Measurements from ENCODE around the gene CPA4.

The CPA4 gene

DNA sequence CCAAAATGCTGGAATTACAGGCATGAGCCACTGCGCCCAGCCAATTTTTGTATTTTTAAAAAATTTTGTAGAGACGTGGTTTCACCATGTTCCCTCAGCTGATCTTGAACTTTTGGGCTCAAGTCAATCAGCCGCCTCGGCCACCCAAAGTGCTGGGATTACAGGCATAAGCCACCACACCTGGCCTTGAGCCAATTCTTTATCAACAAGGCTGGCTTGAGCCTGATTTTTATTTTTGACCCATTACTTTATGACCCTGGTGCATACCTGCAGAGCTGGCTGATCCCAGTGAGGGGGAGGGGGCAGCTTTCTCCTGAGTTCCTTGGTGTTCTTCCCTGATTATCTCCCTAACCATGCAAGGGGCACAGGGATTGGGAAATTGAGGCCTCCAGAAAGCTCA is 71.5 kb downstream of the CPA4 start:
- no peak for DNase-seq (ENCODE audit: low read depth in 2 of 2)

DNA sequence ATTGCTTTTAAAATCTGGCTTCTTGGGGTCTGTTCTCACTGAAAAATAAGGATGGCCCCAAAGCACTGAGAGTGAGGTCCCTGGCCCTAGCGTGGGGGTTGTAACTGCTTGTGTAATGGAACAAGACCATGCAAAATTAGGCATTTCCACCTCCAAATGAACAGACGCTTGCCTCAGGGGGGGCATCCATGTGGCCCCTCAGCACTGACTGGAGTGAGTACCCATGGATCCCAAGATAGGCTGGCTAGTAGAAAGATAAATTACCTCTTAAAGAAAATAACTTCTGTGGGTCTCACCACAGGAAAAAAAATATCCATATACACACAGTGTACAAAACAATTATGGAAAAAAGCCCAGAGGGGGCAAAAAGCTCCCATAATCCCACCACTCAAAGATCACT is 72.1 kb downstream of the CPA4 start:
- no peak for DNase-seq (ENCODE audit: low read depth in 2 of 2)

DNA sequence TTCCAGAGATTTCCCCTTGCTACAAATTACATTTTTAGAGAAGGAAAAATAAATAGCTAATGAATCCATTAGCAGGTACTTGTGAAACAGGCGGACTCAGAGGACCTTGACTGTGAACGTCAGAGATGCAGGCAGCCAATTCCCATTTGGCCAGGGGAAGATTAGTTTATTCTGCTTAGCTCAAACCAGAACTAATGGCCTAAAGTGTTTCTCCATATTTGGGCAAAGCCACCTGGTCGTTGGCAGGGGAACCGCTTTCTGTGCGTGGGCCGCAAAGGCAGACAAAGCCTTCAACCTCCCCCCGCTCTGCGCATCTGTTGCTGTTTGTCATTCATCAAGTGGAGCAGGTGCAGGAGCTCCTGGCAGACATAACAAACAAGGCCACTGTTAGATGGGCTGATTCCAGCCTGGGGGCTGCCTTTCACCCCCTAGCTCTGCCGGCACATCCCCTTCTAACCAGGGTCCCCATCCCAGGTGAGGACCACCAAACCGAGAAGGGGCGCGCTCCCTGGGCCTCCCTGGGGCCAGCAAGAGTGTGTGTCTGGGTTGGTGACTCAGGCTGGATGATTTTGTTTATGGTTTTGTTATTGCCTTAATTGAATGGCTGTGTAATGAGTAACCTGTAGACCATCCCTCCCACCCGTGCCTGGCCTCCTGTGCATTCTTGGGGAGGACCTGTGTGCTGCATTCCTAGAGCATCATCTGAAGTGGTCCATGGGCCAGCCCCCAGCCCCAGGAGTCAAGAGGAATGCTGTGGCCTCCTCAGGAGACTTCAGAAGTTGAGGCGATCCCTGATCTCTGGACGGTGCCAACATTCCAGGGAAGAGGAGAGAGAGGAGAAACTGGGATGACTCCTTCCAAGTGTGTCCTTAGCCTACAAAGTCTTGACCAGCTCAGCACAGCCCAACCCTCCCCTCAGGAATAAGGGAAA is 72.8 kb downstream of the CPA4 start:
- DNase-seq (ENCODE audit: low read depth in 2 of 2) = peak; percentile 80 to 82

DNA sequence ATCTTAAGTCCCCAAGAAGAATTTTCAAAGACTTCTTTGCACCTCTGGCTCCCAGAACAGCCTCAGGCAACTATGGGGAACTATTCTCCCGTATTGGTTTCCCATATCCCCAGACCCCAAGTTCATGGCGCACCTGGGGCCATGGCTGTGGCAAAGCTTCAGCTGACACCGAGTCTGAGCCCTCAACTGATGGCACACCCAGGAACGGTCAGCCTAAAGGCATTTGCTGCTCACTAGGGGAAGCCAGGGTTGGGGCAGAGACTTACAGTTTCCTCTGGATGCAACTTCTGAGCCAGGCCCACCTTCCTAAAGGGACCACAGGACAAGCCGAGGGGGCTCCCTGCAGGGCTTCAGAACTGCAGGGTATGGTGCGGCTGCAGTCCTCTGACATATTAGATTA is 73.6 kb downstream of the CPA4 start:
- DNase-seq (ENCODE audit: low read depth in 2 of 2) = no peak

DNA sequence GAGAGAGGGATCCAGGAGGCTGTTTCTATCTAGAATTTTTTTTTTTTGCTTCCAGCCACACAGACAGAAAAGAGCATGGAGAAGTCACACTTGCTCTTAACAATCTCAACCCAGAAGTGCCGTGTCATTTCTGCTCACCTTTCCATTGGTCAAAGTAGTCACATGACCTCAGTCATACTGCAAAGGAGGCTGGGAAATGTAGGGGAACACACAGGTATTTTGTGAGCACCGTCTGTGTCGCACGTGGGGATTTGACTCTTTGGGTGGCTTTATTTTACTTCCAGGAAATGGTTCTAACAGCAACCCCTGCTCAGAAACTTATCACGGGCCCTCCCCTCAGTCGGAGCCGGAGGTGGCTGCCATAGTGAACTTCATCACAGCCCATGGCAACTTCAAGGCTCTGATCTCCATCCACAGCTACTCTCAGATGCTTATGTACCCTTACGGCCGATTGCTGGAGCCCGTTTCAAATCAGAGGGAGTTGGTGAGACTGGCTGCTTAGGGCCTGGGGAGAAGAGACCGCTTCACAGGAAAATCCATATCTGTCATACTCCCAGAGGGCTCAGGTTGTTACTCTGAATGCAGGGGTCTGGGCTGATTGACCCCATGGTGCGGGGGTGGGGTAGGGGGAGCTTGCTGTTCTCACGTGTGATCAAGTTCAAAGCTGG is 74.3 kb downstream of the CPA4 start:
- DNase-seq (ENCODE audit: low read depth in 2 of 2) = no peak

DNA sequence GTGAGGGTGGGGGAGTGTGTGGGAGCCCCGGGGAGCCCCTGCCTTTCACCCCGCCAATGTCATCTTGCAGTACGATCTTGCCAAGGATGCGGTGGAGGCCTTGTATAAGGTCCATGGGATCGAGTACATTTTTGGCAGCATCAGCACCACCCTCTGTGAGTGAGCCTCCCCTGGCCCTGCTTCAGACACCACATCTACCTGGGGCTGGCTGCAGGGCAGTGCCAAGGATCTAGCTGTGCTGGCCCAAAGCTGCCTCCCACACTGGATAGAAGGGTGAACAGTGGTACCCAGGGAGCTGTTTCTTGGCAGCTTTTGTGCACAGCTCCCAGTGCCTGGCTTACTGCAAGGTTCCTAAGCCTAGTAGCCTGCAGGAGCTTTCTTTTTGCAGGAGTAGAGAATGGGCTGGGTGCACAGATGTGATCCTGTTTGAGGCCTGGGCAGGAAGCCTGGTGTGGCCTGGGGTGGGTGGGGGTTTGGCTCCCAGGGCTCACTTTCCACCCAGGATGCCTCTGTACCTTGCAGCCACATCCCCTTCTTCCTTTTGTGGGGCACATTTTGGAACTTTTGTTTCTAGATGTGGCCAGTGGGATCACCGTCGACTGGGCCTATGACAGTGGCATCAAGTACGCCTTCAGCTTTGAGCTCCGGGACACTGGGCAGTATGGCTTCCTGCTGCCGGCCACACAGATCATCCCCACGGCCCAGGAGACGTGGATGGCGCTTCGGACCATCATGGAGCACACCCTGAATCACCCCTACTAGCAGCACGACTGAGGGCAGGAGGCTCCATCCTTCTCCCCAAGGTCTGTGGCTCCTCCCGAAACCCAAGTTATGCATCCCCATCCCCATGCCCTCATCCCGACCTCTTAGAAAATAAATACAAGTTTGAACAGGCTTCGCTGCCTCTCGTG is 75.1 kb downstream of the CPA4 start:
- no peak for DNase-seq (ENCODE audit: low read depth in 2 of 2)

DNA sequence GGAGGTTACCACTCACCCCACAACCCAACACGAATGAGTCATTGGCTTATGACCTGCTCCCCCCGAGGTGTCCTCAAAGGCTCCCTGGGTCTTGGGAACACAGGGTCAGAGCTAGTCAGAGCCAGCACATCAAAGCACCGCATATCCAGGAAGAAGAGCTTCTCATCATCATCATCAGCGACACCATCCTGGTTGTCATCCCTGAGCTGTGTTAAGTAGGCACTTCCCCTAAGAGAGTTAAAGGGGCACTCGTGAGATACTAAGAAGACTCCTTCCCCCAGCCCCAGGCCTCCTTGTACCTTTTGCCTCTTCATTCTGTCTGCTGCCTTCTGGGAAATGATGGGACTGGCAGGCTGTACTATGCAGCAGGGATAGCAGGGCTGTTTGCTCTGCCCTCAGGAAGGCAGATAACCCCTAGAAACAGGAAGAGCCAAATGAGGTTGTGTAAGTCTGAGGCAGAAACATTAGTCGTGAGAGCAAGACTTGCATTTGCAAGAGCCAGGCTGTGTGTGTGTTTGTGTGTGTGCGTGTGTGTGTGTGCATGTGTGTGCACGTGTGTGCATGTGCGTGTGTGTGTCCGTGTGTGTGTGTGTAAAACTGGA is 76.2 kb downstream of the CPA4 start:
- DNase-seq (ENCODE audit: low read depth in 2 of 2) = peak; percentile 92

DNA sequence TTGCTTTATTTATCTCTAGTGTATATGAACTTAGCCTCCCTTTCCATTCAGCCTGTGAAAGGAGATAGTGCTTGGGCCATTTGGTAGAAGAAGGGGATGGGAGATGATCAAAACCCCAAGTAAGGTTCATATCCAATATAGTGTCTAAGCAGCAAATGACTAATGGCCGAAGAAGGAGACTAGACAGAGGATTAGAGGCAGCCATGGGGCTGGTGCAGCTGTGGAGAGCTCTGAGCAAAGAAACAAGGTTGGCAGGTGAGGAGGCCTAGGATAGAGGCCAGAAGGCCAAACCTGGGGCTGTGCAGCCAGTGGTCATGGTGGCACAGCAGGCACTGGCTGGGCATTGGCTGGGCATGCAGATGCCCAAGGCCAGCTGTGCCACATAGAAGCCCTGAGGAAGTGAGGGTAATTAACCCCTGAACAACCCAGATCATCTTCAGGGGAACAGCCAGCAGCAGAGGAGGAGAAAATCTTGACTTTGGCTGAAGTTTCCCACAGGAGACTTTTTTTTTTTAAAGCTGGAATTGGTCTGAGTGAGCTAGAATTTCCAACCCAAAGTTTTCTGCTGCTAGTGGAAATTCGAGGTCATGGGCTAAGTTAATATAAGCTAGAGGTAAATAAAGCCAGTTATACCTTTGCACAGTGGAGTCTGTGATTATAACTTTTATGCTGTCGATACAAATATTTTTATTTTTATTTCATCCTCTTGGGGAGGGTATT is 77.0 kb downstream of the CPA4 start:
- no peak for DNase-seq (ENCODE audit: low read depth in 2 of 2)

DNA sequence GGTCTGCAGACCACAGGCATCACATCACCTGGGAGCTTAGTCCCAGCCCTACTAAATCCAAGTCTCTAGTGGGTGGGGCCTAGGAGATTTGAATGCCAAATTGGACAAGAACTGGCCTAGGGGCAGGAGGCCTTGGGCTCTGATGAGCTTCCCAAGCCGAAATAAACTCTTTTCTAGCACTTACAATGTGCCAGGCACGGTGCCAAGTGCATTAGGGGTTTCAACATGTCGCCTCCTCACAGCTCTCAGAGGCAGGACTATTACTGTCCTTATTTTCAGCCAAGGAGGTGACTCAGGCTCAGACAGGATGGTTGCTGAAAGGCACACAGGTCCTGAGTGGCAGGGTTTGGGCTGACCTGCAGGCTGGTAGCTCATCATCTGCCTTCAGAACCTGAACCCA is 78.1 kb downstream of the CPA4 start:
- DNase-seq (ENCODE audit: low read depth in 2 of 2) = no peak

DNA sequence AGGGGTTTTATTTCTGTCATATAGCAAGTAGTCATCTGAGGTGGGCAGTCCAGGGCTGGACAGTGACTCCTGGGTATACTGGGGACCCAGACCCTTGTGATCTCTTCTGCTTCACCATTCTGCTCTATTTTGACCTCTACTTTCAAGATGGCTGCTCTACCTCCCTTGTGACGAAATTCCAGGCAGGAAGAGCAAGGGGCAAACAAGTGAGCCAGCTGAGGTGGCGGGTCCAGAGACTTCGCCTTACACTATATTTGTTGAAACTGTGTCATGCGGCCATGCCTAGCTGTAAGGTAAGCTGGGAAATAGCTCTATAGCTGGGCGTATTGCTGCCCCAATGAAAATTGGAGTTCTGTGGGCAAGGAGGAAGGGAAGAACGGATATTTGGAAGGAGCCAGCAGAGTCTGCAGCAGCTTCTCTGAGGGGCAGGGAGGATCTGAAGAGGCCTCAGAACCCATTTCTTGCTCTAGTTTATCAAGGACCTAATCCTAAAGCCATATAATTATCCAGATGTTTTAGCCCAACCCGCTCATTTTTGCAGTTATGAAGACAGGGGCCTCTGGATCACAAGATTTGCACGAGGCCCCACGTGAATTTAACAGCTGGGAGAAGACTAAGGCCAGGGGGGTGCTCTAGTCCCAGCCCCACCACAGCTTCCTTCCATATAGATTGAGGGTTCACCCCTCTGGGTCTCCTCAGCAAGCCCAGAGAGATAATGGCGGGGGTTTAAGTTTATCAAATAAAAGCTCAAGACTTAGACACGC is 79.6 kb downstream of the CPA4 start:
- DNase-seq (ENCODE audit: low read depth in 2 of 2) = no peak
